Right lobe of liver (tissue), 6 donors: ENCODE measurements around the gene RALB. TPM values are rescaled to one million over a fixed set of nuclear protein-coding genes. Genes with fewer than 3 reads are reported as not detected.

Experiments
- ATAC-seq, 4 donors: fragments of 200-7000 bp; cut with Tn5 transposase; one replicate each; pipeline ENCODE4 v1.9.1; 2020; ENCODE audit warnings: mild to moderate bottlenecking in 4 of 4, moderate library complexity in 4 of 4
- DNase-seq, 3 donors: peaks; one replicate each; pipeline ENCODE4 v3.0.0-alpha.2; 2020
- H3K27ac ChIP-seq, 3 donors: fragments of 200-600 bp; one replicate each; pipeline ENCODE4 v1.8.0; 2022
- H3K27me3 ChIP-seq, 2 donors: fragments of 200-600 bp; one replicate each; pipeline ENCODE4 v1.8.0; 2022
- H3K36me3 ChIP-seq, 4 donors: fragments of 200-600 bp; sonication (generic) in 1 of 4; one replicate each; pipeline versions ENCODE4 v1.5.1 to v1.8.0; 2017 to 2022; ENCODE audit warnings: control low read depth in 1 of 4
- H3K4me1 ChIP-seq, 4 donors: fragments of 200-600 bp; sonication (generic) in 1 of 4; one replicate each; pipeline versions ENCODE4 v1.5.1 to v1.8.0; 2017 to 2022; ENCODE audit warnings: control low read depth in 1 of 4
- H3K4me3 ChIP-seq, 3 donors: fragments of 200-600 bp; one replicate each; pipeline ENCODE4 v1.8.0; 2022
- H3K9me3 ChIP-seq, 4 donors: fragments of 200-600 bp; sonication (generic) in 1 of 4; one replicate each; pipeline versions ENCODE4 v1.5.1 to v1.8.0; 2017 to 2022; ENCODE audit warnings: control low read depth in 1 of 4
- POLR2A ChIP-seq: fragments of 450-650 bp; IDR thresholded peaks from one replicate; pipeline ENCODE4 v1.6.1; 2017; ENCODE audit warnings: antibody characterized with exemption, mild to moderate bottlenecking
- WGBS: methylation state at CpG from one replicate; pipeline ENCODE4 v1.1.6; 2018; ENCODE audit warnings: low coverage, low lambda C conversion rate; ENCODE audit not compliant: insufficient coverage; ENCODE audit errors: missing lambda C conversion rate; 5-methylcytosine and 5-hydroxymethylcytosine counted together
- intact Hi-C, 2 donors: fragments of 100-400 bp; cut with DNase I; formaldehyde crosslinking; loops; one replicate each; pipeline versions ENCODE4 v1.11.2 to v1.14.1; 2022
- total RNA-seq, 6 experiments: library from RNA; depleted of rRNA in 2 of 6; stranded (reverse); fragments of >200 nt in 2 of 6; fragmentation: NEBNext Ultra II Directional in 3 of 6; extraction: Animal tissue kit (Norgen Biotek cat#: 25700) in 3 of 6; gene quantifications; one replicate each; pipeline versions ENCODE4 v1.1.0 to v1.2.4, GENCODE V29; 2016 to 2023
- TF ChIP-seq, protein P1 (sequence below), 4 donors: fragments of 200-600 bp in 3 of 4; fragments of 450-650 bp in 1 of 4; IDR thresholded peaks; one replicate each; pipeline versions ENCODE4 v1.5.1 to v1.8.0; 2016 to 2022; ENCODE audit warnings: antibody characterized with exemption in 4 of 4, mild to moderate bottlenecking in 2 of 4
- donor health status: DM: no; HTN: yes; CAD: no.
- donor health status: DM: no; HTN: no; CAD: no.
- donor health status: DM: no; HTN: no; CAD: no.
- donor health status: DM: no; HTN: yes; CAD: no.
- donor health status: DM: no; HTN: yes; CAD: no.

Gene RALB
- total RNA-seq, 6 experiments from 2014 or later = 14.5 to 26.8 (median 18.6) TPM

DNA sequence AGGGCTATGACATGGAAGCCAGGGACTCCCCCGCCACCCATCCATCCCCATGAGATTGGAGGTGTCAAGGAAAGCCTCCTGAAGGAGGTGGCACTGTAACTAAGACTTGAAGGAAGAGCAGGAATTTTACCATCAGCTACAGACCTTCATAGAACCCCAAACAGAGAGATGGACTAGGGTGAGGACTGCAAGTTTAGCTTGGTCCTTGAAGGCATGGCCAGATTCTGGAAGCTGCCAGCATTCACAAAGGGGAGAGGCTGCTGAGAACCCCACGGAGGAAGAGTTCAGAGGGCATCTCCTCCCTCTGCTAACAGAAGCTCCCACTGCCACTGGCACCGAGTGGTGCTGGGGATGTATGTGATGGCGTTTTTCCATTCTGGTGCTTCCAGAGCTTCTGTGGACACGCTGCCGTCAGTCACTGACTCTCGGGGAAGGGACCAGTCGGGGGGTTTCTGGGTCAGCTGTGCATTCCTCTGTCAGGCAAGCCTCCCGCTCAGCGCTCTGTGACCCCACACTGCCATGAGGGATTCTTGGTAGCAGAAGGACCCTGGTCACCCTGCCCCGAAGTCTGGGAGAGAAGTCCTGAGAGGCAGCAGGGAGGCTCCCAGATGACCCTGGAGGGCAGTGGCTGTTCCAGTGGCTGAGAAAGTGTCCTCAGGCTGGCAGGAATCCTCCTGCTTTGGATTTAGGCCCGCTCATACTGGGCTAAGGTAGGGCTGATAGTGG lies 47.5 kb upstream of the RALB start:
- H3K27ac ChIP-seq = no peak overlapping the region
- H3K4me1 ChIP-seq = no peaks in the 10 kb centered on the region
- intact Hi-C loops = no loop called here
- TF ChIP-seq, protein P1, sequence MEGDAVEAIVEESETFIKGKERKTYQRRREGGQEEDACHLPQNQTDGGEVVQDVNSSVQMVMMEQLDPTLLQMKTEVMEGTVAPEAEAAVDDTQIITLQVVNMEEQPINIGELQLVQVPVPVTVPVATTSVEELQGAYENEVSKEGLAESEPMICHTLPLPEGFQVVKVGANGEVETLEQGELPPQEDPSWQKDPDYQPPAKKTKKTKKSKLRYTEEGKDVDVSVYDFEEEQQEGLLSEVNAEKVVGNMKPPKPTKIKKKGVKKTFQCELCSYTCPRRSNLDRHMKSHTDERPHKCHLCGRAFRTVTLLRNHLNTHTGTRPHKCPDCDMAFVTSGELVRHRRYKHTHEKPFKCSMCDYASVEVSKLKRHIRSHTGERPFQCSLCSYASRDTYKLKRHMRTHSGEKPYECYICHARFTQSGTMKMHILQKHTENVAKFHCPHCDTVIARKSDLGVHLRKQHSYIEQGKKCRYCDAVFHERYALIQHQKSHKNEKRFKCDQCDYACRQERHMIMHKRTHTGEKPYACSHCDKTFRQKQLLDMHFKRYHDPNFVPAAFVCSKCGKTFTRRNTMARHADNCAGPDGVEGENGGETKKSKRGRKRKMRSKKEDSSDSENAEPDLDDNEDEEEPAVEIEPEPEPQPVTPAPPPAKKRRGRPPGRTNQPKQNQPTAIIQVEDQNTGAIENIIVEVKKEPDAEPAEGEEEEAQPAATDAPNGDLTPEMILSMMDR (IDR thresholded peaks at IDR 0.05) = no peak
- WGBS = no CpG with 5 or more reads among the region's 12 CpGs
- no peaks in the 10 kb centered on the region for H3K9me3 ChIP-seq
- H3K4me3 ChIP-seq = no peak overlapping the region
- ATAC-seq (no peak), DNase-seq (peak in 1 of 3 donors; percentile 47)
- H3K36me3 ChIP-seq = no peaks in the 10 kb centered on the region
- H3K27me3 ChIP-seq = no peaks in the 10 kb centered on the region

- WGBS = no CpG with 5 or more reads among the region's 8 CpGs
- Histone ChIP-seq H3K36me3 (no peaks in the 10 kb centered on the region), H3K27me3 (no peaks in the 10 kb centered on the region), H3K4me3 (no peak overlapping the region), H3K9me3 (no peaks in the 10 kb centered on the region), H3K27ac (no peak overlapping the region), H3K4me1 (no peaks in the 10 kb centered on the region)
- ATAC-seq (peak; percentile 17 to 37 (median 20)), DNase-seq (no peak)
- TF ChIP-seq, protein P1 (IDR thresholded peaks at IDR 0.05) = peak in 3 of 4 donors; percentile 23 to 33 (median 27)
- TF ChIP-seq POLR2A = no peak
- intact Hi-C loops = no loop called here
Measured at GRCh38 chr2:120206022-120206581, 46.5 kb upstream of the RALB start.

- 87% methylated on average over 5 of the region's 10 CpGs for WGBS
- ATAC-seq = no peak
Measured at GRCh38 chr2:120208381-120209353, 44.0 kb upstream of the RALB start.

More at GRCh38 chr2:120208381-120209353, 44.0 kb upstream of the RALB start:
- H3K4me3 ChIP-seq = no peak overlapping the region
- no peaks in the 10 kb centered on the region for H3K4me1 ChIP-seq
- no peaks in the 10 kb centered on the region for H3K9me3 ChIP-seq
- TF ChIP-seq, protein P1 (IDR thresholded peaks at IDR 0.05) = no peak
- no peak for TF ChIP-seq POLR2A
- H3K27ac ChIP-seq = no peak overlapping the region
- H3K27me3 ChIP-seq = no peaks in the 10 kb centered on the region
- no peak for DNase-seq
- no peaks in the 10 kb centered on the region for H3K36me3 ChIP-seq
- intact Hi-C loops = no loop called here
